ENCODE measurements around the gene ZNF155. TPM values are rescaled to one million over a fixed set of nuclear protein-coding genes. Genes with fewer than 3 reads are reported as not detected.

Gene ZNF155
- 4.2 and 5.8 TPM in 2 replicates for total RNA-seq

DNA sequence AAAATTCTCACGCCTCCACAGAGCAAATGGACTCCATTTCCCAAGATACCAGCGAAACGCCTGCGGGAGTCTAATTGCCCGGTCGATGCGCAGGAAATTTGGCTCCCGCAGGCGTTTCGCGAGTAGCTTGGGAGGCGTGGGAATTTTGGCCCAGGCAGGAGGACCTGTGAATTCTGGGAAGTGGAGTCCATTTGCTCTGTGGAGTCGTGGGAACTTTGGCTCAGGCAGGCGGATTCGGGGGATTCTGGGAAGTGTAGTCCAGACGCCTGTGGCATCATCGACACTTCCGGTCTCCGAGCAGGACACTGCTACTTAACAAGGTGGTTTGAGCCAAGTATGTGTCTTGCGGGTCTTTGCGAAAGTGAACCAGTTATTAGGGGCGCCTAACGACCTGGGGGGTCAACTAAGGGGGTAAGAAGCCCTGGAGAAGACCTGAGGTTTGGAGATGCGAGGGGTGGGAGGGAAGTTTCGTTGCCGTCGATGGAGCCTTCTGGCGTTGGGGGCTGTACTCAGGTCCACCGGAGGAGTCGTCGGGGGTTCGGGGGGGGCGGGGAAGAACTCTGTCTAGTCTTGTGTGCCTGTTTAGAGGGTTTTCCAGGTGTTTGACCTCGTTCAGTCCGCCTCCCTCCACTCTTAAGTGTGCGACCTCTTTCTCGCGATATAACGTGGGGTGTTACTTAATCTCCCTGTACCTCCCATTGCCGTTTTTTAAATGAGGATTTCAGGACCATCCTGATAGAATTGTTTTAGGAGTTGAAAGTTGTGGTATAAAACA, at the start of gene ZNF155:
Gene ZNF155 (plus strand): TSS at position 277 of the 775 bp plus-strand sequence. CDS start 4,356 bp downstream, outside the sequence.
- TF ChIP-seq, protein P1, sequence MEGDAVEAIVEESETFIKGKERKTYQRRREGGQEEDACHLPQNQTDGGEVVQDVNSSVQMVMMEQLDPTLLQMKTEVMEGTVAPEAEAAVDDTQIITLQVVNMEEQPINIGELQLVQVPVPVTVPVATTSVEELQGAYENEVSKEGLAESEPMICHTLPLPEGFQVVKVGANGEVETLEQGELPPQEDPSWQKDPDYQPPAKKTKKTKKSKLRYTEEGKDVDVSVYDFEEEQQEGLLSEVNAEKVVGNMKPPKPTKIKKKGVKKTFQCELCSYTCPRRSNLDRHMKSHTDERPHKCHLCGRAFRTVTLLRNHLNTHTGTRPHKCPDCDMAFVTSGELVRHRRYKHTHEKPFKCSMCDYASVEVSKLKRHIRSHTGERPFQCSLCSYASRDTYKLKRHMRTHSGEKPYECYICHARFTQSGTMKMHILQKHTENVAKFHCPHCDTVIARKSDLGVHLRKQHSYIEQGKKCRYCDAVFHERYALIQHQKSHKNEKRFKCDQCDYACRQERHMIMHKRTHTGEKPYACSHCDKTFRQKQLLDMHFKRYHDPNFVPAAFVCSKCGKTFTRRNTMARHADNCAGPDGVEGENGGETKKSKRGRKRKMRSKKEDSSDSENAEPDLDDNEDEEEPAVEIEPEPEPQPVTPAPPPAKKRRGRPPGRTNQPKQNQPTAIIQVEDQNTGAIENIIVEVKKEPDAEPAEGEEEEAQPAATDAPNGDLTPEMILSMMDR (IDR thresholded peaks at IDR 0.05; ENCODE audit: insufficient read depth, low read length, poor library complexity, severe bottlenecking) = no peak
- Histone ChIP-seq H3K4me3 (ENCODE audit: low read depth, low read length) (peak within 1 kb of the TSS; percentile 88), H3K27me3 (ENCODE audit: control insufficient read depth, insufficient read depth, low read length) (no peaks in the 10 kb centered on the region), H3K36me3 (ENCODE audit: control insufficient read depth, insufficient read depth, low read length) (no peaks in the 10 kb centered on the region)
- peak; percentile 93 for DNase-seq (ENCODE audit: low read depth)

DNA sequence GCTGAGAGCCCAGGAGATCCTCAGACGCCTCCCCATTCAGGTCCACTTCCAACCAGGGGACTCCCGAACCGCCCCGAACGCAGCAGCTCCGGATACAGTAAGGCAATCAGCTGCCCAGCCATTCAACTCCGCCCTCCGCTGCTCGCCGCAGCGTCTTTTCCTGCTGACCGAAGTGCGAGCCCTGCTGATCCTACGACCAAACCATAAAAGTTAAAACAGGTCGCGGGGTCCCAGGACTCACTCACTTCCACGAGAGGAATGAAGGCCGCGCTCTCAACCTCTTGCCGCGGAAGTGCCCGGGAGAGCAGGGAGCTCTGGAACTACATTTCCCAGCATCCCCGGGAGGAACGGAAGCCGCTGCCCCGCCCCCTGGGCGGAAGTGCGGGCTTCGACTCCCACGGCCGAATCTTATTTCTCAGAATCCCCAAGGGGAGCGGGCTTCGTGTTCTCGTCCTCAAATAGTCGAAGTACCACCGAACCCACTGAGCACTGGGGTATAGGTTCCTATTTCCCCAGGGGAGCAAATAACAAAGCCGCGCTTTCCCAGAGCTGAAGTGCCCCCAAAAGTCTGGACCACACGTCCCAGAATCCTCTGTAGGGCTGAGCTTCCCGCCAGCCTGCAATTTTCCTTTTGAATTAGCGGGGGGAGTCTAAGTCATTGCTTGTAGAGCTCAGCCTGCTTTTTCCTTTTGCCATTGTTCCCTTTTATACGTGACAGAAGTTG, 48.8 kb upstream of the ZNF155 start, which contains the start of gene ZNF45:
Gene ZNF45 (minus strand): TSS at position 298 of the 724 bp plus-strand sequence. CDS start 13,097 bp downstream, outside the sequence.
- no peaks in the 10 kb centered on the region for H3K27me3 ChIP-seq (ENCODE audit: control insufficient read depth, insufficient read depth, low read length)
- no peaks in the 10 kb centered on the region for H3K36me3 ChIP-seq (ENCODE audit: control insufficient read depth, insufficient read depth, low read length)
- TF ChIP-seq, protein P1 (IDR thresholded peaks at IDR 0.05; ENCODE audit: insufficient read depth, low read length, poor library complexity, severe bottlenecking) = no peak
- DNase-seq (ENCODE audit: low read depth) = peak; percentile 70
- H3K4me3 ChIP-seq (ENCODE audit: low read depth, low read length) = peak within 1 kb of the TSS; percentile 95

DNA sequence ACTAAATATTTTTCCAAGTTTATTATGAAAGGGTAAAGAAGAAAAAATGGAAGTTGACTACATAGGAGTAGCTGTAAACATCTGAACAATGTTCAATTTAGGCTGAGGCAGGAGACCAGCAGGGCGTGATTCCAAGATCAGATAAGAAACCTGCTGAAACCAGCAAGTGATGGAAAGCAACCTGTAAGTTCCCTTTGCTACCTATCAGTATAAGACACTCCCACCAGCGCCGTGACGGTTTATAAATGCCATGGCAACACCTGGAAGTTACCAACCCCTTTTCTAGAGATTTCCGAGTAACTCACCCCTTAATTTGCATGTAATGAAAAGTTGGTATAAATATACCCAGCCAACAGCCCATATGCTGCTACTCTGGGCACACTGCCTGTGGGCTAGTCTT, 47.8 kb upstream of the ZNF155 start:
- H3K36me3 ChIP-seq (ENCODE audit: control insufficient read depth, insufficient read depth, low read length) = no peaks in the 10 kb centered on the region
- H3K27me3 ChIP-seq (ENCODE audit: control insufficient read depth, insufficient read depth, low read length) = no peaks in the 10 kb centered on the region
- no peak overlapping the region for H3K4me3 ChIP-seq (ENCODE audit: low read depth, low read length)
- DNase-seq (ENCODE audit: low read depth) = no peak
- TF ChIP-seq, protein P1 (IDR thresholded peaks at IDR 0.05; ENCODE audit: insufficient read depth, low read length, poor library complexity, severe bottlenecking) = no peak

- Histone ChIP-seq H3K27me3 (ENCODE audit: control insufficient read depth, insufficient read depth, low read length) (no peaks in the 10 kb centered on the region), H3K36me3 (ENCODE audit: control insufficient read depth, insufficient read depth, low read length) (no peaks in the 10 kb centered on the region), H3K4me3 (ENCODE audit: low read depth, low read length) (no peak overlapping the region)
- TF ChIP-seq, protein P1 (IDR thresholded peaks at IDR 0.05; ENCODE audit: insufficient read depth, low read length, poor library complexity, severe bottlenecking) = no peak
- DNase-seq (ENCODE audit: low read depth) = no peak
These were observed 44.3 kb upstream of the ZNF155 start for GRCh38 chr19:43939557-43940260.

DNA sequence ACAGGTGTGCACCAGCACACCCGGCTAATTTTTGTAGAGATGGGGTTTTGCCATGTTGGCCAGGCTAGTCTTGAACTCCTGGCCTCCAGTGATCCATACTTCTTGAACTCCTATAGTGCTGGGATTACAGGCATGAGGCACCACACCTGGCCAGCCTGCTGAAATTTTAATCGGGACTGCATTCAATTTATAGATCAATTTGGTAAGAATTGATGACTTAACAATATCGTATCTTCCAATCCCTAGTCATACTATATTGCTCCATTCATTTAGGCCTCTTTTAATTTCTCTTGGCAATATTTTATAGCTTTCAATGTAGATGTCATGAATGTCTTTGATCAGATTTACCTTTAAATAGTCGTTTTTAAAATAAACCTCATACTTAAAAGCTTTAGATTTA, 43.3 kb upstream of the ZNF155 start:
- Histone ChIP-seq H3K36me3 (ENCODE audit: control insufficient read depth, insufficient read depth, low read length) (no peaks in the 10 kb centered on the region), H3K27me3 (ENCODE audit: control insufficient read depth, insufficient read depth, low read length) (no peaks in the 10 kb centered on the region), H3K4me3 (ENCODE audit: low read depth, low read length) (no peak overlapping the region)
- no peak for DNase-seq (ENCODE audit: low read depth)
- TF ChIP-seq, protein P1 (IDR thresholded peaks at IDR 0.05; ENCODE audit: insufficient read depth, low read length, poor library complexity, severe bottlenecking) = no peak

Data from kidney epithelial cell (primary cell).